ENCODE data around the gene CMYA5.
"Not testable (repeated sequence)": the region's sequence is repeated elsewhere in the genome, so short reads cannot be mapped to it uniquely, and the experiment has no call there.

DNA sequence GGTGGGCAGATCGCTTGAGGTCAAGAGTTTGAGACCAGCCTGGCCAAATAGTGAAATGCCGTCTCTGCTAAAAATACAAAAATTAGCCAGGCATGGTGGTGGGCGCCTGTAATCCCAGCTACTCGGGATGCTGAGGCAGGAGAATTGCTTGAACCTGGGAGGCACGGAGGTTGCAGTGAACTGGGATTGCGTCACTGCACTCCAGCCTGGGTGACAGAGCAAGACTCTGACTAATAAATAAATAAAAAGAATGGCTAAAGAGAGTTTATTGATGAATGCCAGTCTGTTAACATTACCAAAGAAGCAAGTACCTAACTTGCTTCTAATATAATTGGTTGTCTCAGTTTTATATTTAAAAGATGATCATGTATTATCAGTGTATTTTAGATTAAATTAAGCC, 13.3 kb upstream of the CMYA5 start:
- TF ChIP-seq, protein P1, sequence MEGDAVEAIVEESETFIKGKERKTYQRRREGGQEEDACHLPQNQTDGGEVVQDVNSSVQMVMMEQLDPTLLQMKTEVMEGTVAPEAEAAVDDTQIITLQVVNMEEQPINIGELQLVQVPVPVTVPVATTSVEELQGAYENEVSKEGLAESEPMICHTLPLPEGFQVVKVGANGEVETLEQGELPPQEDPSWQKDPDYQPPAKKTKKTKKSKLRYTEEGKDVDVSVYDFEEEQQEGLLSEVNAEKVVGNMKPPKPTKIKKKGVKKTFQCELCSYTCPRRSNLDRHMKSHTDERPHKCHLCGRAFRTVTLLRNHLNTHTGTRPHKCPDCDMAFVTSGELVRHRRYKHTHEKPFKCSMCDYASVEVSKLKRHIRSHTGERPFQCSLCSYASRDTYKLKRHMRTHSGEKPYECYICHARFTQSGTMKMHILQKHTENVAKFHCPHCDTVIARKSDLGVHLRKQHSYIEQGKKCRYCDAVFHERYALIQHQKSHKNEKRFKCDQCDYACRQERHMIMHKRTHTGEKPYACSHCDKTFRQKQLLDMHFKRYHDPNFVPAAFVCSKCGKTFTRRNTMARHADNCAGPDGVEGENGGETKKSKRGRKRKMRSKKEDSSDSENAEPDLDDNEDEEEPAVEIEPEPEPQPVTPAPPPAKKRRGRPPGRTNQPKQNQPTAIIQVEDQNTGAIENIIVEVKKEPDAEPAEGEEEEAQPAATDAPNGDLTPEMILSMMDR (IDR thresholded peaks at IDR 0.05; ENCODE audit: low read depth, low read length, missing input control) = not testable (repeated sequence)
- not testable (repeated sequence) for TF ChIP-seq EGR1 (IDR thresholded peaks at IDR 0.05; ENCODE audit: low read depth in 2 of 2)
